GM12872 (cell line): ENCODE results near the gene GABRA4.

Experiments used
- TF ChIP-seq, protein P1 (sequence below): IDR thresholded peaks from 3 replicates; pipeline ENCODE4 v1.5.1; 2011; ENCODE audit warnings: low read depth, mild to moderate bottlenecking, low read length, moderate library complexity; ENCODE audit not compliant: insufficient read depth

GABRA4 gene

GRCh38 chr4:46946919-46947536 lies 46.4 kb downstream of the GABRA4 start:
- TF ChIP-seq, protein P1, sequence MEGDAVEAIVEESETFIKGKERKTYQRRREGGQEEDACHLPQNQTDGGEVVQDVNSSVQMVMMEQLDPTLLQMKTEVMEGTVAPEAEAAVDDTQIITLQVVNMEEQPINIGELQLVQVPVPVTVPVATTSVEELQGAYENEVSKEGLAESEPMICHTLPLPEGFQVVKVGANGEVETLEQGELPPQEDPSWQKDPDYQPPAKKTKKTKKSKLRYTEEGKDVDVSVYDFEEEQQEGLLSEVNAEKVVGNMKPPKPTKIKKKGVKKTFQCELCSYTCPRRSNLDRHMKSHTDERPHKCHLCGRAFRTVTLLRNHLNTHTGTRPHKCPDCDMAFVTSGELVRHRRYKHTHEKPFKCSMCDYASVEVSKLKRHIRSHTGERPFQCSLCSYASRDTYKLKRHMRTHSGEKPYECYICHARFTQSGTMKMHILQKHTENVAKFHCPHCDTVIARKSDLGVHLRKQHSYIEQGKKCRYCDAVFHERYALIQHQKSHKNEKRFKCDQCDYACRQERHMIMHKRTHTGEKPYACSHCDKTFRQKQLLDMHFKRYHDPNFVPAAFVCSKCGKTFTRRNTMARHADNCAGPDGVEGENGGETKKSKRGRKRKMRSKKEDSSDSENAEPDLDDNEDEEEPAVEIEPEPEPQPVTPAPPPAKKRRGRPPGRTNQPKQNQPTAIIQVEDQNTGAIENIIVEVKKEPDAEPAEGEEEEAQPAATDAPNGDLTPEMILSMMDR: no peak

- TF ChIP-seq, protein P1: no peak
Observed at GRCh38 chr4:46945062-46945461, 48.3 kb downstream of the GABRA4 start.

DNA sequence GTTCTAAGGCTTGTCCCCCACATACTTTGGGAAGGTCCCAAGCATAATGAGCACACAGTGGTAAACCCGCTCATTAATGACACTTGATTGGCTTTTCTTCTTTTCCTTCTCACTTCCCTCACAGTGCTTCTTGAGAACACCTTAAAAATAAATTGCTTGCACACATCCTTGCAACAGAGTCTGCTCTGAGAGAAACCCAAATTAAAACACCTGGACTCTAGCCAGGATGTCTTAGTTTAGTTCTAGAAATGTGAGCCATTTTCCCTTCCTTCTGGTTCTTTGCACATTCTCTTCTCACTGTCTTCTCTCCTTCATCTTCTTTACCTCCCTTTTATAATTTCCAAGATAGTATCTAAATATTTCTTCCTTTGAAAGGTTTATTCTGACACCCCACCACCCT lies 49.0 kb downstream of the GABRA4 start:
- TF ChIP-seq, protein P1: no peak

DNA sequence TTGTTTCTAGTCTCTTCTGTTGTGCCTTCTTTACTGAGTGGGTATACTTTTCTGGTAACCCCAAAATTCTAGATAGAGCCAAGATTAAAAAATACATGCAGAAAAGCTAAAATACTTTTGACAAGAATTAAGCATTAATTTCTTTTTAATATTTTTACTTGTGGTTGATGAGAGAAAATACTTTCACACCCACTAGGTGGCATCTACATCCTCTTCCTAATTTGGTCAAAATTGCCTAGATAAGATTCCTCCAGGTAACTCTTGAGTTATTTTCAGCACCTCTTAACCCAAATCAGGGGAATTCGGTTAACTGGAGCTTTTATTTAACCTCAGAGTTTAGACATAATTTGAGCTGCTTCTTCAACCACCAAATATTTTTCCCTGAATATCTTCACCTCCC lies 55.9 kb downstream of the GABRA4 start:
- TF ChIP-seq, protein P1: 0 out of 3 replicates have a peak, but pooled peaks have one; percentile 16

- TF ChIP-seq, protein P1: no peak
Observed at GRCh38 chr4:46934726-46935125, 58.7 kb downstream of the GABRA4 start.

DNA sequence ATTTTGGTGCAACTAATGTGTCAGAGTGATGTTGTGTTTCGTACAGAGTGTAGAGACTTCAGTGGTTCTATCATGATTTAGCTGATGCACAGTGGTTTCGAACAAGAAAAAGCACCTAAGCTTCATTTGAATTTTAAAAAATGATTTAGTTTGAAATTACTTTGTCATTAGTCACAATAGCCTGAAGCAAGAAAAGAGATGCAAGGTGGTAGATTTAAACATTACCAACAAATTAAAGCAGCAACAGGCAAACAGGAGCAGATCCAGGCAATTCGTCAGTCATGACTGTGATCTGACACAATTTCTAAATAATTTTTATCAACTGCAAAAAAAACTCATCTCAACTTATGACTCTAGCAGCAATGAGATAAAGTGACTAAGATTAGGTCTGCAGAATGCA lies 59.7 kb downstream of the GABRA4 start:
- TF ChIP-seq, protein P1: no peak

- TF ChIP-seq, protein P1: peak; percentile 59
Observed at GRCh38 chr4:46931981-46932380, 61.4 kb downstream of the GABRA4 start.

GRCh38 chr4:46930891-46931290 lies 62.5 kb downstream of the GABRA4 start:
- TF ChIP-seq, protein P1: no peak
